ENCODE data around the gene TBC1D24.

TBC1D24 gene

GRCh38 chr16:2529061-2529931 is 54.4 kb downstream of the TBC1D24 start:
- H3K27ac ChIP-seq, result no peak overlapping the region
- TF ChIP-seq ZFX (IDR thresholded peaks at IDR 0.05; ENCODE audit: borderline replicate concordance), result no peak
- no peak for TF ChIP-seq CTCF (IDR thresholded peaks at IDR 0.05)

- peak overlapping the region; percentile 89 for H3K27ac ChIP-seq
- TF ChIP-seq CTCF (IDR thresholded peaks at IDR 0.05) (no peak), ZFX (IDR thresholded peaks at IDR 0.05; ENCODE audit: borderline replicate concordance) (no peak)
Observed at GRCh38 chr16:2529961-2530628, 55.2 kb downstream of the TBC1D24 start.

- peak overlapping the region; percentile 89 for H3K27ac ChIP-seq
- no peak for TF ChIP-seq CTCF (IDR thresholded peaks at IDR 0.05)
- no peak for TF ChIP-seq ZFX (IDR thresholded peaks at IDR 0.05; ENCODE audit: borderline replicate concordance)
Observed at GRCh38 chr16:2530629-2531318, 55.8 kb downstream of the TBC1D24 start.

- H3K27ac ChIP-seq, result peak within 1 kb of the TSS; percentile 89
- TF ChIP-seq ZFX (IDR thresholded peaks at IDR 0.05; ENCODE audit: borderline replicate concordance) (no peak), CTCF (IDR thresholded peaks at IDR 0.05) (no peak)
Observed at GRCh38 chr16:2531371-2531695, 56.4 kb downstream of the TBC1D24 start, which contains the start of gene CEMP1. CEMP1 (minus strand) TSS chr16:2531408; CDS start chr16:2531073, 335 bp downstream.

- peak overlapping the region; percentile 89 for H3K27ac ChIP-seq
Observed at GRCh38 chr16:2531696-2532493, 57.0 kb downstream of the TBC1D24 start.

More at GRCh38 chr16:2531696-2532493, 57.0 kb downstream of the TBC1D24 start:
- TF ChIP-seq CTCF (IDR thresholded peaks at IDR 0.05) (no peak), ZFX (IDR thresholded peaks at IDR 0.05; ENCODE audit: borderline replicate concordance) (no peak)

All from 22Rv1 (cell line).